ENCODE results near the gene STIM2.

The STIM2 gene

DNA sequence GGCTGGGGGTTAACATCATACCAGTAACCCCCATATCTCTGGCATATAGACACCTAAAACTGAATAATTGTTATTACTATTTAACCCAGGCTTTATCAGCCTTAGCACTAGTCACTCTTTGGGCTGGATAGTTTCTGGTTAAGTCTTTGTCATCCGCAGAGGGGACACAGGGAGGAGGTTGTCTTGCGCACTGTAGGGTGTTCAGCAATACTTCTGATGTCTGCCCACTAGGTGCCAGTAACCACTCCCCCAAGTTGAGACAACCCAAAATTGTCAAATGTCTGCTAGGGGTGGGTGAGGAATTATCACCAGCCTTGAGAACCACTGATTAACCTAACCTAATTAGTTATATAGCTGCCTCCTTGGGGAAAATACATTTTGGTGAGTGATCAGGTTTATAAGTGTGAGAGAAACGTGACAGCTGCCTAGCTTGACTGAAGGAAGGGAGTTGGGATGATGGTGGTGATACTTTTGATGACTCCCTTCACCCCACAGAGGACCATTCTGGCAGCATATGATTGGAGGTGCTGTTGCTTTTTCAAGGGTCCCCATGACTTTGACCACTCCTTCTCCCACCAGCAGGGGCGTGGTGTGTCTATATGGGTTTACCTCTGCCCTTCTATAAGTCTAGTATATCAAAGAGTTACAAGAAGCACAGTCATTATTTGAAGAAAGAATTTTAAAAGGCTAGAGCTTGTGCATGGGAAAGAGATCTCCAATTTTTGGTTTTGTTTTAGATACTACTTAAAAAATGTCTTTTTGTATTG lies 140.9 kb downstream of the STIM2 start:
- no peak for TF ChIP-seq EZH2 (IDR thresholded peaks at IDR 0.05; ENCODE audit: borderline replicate concordance, low read depth, low read length, severe bottlenecking)
- H3K27ac ChIP-seq (ENCODE audit: low read length): no peak overlapping the region
- DNase-seq (no peak), ATAC-seq (ENCODE audit: insufficient read depth, low read depth) (no peak; the same call in 2 of the 3 replicates)
- no peaks in the 10 kb centered on the region for H3K27me3 ChIP-seq (ENCODE audit: insufficient read depth, low read length, poor library complexity)
- H3K4me3 ChIP-seq (ENCODE audit: low read depth in 1 of 2, low read length in 2 of 2): no peak overlapping the region
- H3K9me3 ChIP-seq (ENCODE audit: insufficient read depth, low read length, severe bottlenecking): no peaks in the 10 kb centered on the region
- H3K36me3 ChIP-seq (ENCODE audit: insufficient read depth, low read length): peaks cover 18% of the 10 kb centered on the region; the same call in 1 of the 2 replicates
- no peaks in the 10 kb centered on the region for H3K79me2 ChIP-seq (ENCODE audit: insufficient read depth, low read length)
- H3K9ac ChIP-seq (ENCODE audit: low read depth, low read length): no peak overlapping the region
- no peaks in the 10 kb centered on the region for H4K20me1 ChIP-seq (ENCODE audit: insufficient read depth, low read length)
- H2AFZ ChIP-seq (ENCODE audit: low read depth, low read length): no peak overlapping the region
- no peaks in the 10 kb centered on the region for H3K4me1 ChIP-seq (ENCODE audit: insufficient read depth, low read length)
- no peak overlapping the region for H3K4me2 ChIP-seq (ENCODE audit: insufficient read depth, low read length)

DNA sequence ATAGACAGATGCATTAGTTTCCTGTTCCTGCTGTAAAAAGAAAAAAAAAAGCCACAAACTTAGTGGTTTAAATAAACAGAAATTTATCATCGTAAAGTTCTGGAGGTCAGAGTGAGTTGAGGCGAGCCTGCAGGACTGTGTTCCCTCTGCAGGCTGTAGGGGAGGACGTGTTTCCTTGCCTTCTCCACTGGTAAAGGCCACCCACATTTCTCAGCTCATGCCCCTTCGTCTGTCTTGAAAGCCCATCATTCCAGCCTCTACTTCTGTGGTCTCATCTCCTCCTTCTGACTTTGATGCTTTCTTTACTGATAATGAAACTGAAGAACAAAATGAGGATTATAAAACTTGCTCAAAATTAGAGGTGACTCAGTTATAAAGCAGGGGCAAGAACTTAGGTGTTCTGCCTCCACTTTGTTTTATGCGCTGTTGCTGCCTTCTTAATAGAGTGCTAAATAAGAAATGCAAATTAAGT lies 143.0 kb downstream of the STIM2 start:
- TF ChIP-seq EZH2 (IDR thresholded peaks at IDR 0.05; ENCODE audit: borderline replicate concordance, low read depth, low read length, severe bottlenecking): no peak
- TF ChIP-seq, protein P1, sequence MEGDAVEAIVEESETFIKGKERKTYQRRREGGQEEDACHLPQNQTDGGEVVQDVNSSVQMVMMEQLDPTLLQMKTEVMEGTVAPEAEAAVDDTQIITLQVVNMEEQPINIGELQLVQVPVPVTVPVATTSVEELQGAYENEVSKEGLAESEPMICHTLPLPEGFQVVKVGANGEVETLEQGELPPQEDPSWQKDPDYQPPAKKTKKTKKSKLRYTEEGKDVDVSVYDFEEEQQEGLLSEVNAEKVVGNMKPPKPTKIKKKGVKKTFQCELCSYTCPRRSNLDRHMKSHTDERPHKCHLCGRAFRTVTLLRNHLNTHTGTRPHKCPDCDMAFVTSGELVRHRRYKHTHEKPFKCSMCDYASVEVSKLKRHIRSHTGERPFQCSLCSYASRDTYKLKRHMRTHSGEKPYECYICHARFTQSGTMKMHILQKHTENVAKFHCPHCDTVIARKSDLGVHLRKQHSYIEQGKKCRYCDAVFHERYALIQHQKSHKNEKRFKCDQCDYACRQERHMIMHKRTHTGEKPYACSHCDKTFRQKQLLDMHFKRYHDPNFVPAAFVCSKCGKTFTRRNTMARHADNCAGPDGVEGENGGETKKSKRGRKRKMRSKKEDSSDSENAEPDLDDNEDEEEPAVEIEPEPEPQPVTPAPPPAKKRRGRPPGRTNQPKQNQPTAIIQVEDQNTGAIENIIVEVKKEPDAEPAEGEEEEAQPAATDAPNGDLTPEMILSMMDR (IDR thresholded peaks at IDR 0.05; ENCODE audit: borderline replicate concordance, extremely low read depth, low read length, poor library complexity, severe bottlenecking): no peak
- Histone ChIP-seq H3K9me3 (ENCODE audit: insufficient read depth, low read length, severe bottlenecking) (no peaks in the 10 kb centered on the region), H3K4me3 (ENCODE audit: low read depth in 1 of 2, low read length in 2 of 2) (no peak overlapping the region), H4K20me1 (ENCODE audit: insufficient read depth, low read length) (no peaks in the 10 kb centered on the region), H3K9ac (ENCODE audit: low read depth, low read length) (no peak overlapping the region), H3K27ac (ENCODE audit: low read length) (no peak overlapping the region), H3K4me2 (ENCODE audit: insufficient read depth, low read length) (no peak overlapping the region), H3K36me3 (ENCODE audit: insufficient read depth, low read length) (peaks cover 20% of the 10 kb centered on the region), H3K27me3 (ENCODE audit: insufficient read depth, low read length, poor library complexity) (no peaks in the 10 kb centered on the region), H2AFZ (ENCODE audit: low read depth, low read length) (no peak overlapping the region), H3K79me2 (ENCODE audit: insufficient read depth, low read length) (no peaks in the 10 kb centered on the region), H3K4me1 (ENCODE audit: insufficient read depth, low read length) (no peaks in the 10 kb centered on the region)
- no peak for DNase-seq
- peak; percentile 17; the same call in 1 of the 3 replicates for ATAC-seq (ENCODE audit: insufficient read depth, low read depth)

DNA sequence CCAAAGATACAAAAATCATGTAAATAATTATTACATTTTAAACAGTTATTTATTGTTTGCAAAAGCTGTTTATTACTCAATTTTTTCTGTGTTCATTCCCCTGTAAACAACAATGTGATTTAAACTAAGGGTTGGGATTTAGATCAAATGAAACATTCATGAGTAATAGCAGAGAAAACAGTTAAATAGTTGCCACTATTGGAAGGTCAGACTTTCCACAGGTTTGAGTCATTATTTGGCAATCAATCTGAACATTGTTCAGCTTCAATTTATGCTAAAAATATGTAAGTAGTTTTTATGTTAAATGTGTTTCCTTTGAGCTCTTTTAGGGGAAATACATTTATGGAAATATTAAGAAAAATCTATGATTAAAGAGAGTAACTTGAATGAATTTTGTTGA lies 144.9 kb downstream of the STIM2 start:
- peaks cover 29% of the 10 kb centered on the region for H3K36me3 ChIP-seq (ENCODE audit: insufficient read depth, low read length)
- no peak overlapping the region for H3K27ac ChIP-seq (ENCODE audit: low read length)
- H3K79me2 ChIP-seq (ENCODE audit: insufficient read depth, low read length): no peaks in the 10 kb centered on the region
- no peak overlapping the region for H3K4me2 ChIP-seq (ENCODE audit: insufficient read depth, low read length)
- ATAC-seq (ENCODE audit: insufficient read depth, low read depth) (no peak), DNase-seq (no peak)
- no peaks in the 10 kb centered on the region for H3K9me3 ChIP-seq (ENCODE audit: insufficient read depth, low read length, severe bottlenecking)
- no peaks in the 10 kb centered on the region for H4K20me1 ChIP-seq (ENCODE audit: insufficient read depth, low read length)
- H3K4me1 ChIP-seq (ENCODE audit: insufficient read depth, low read length): no peaks in the 10 kb centered on the region
- H3K9ac ChIP-seq (ENCODE audit: low read depth, low read length): no peak overlapping the region
- H2AFZ ChIP-seq (ENCODE audit: low read depth, low read length): no peak overlapping the region
- no peak for TF ChIP-seq EZH2 (IDR thresholded peaks at IDR 0.05; ENCODE audit: borderline replicate concordance, low read depth, low read length, severe bottlenecking)
- TF ChIP-seq, protein P1 (IDR thresholded peaks at IDR 0.05; ENCODE audit: borderline replicate concordance, extremely low read depth, low read length, poor library complexity, severe bottlenecking): no peak
- no peaks in the 10 kb centered on the region for H3K27me3 ChIP-seq (ENCODE audit: insufficient read depth, low read length, poor library complexity)
- no peak overlapping the region for H3K4me3 ChIP-seq (ENCODE audit: low read depth in 1 of 2, low read length in 2 of 2)

DNA sequence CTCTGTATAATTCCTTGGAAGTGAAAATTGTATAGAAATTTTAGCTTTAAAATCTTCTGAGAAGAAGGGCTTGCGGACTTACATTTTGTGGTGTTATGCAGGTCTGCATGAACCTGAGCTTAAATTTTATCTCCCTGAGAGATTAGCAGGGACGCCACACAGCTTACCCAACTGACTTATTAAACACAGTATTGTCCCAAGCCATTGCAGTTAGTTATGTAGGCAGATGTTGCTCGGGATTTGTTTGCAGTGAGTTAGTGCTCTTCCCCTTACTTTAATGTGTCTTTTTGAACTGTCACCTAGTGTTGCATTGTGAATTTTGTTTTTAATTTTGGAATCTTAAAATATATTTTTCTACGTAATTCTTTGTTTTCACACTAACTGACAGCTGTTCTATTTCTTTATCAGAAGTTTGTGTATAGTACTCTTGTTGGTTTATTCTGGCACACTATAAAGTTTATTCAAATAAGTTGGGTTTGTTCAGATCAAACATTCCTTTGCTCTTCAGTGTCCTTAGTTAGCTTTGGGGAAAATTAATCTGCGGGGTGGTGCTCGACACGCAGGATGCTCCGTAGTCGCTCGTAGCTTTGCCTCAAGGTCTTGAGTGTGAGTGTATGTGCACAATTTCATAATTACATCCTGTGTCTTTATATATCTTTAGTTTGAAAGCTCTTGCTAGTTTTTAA lies 145.4 kb downstream of the STIM2 start:
- Histone ChIP-seq H3K4me1 (ENCODE audit: insufficient read depth, low read length) (no peaks in the 10 kb centered on the region), H3K4me2 (ENCODE audit: insufficient read depth, low read length) (no peak overlapping the region)

More for the DNA sequence above, 145.4 kb downstream of the STIM2 start:
- DNase-seq: no peak
- TF ChIP-seq, protein P1 (IDR thresholded peaks at IDR 0.05; ENCODE audit: borderline replicate concordance, extremely low read depth, low read length, poor library complexity, severe bottlenecking): no peak
- TF ChIP-seq EZH2 (IDR thresholded peaks at IDR 0.05; ENCODE audit: borderline replicate concordance, low read depth, low read length, severe bottlenecking): no peak
- Histone ChIP-seq H3K9ac (ENCODE audit: low read depth, low read length) (no peak overlapping the region), H3K79me2 (ENCODE audit: insufficient read depth, low read length) (no peaks in the 10 kb centered on the region), H3K36me3 (ENCODE audit: insufficient read depth, low read length) (peaks cover 29% of the 10 kb centered on the region), H3K27me3 (ENCODE audit: insufficient read depth, low read length, poor library complexity) (no peaks in the 10 kb centered on the region), H4K20me1 (ENCODE audit: insufficient read depth, low read length) (no peaks in the 10 kb centered on the region), H3K9me3 (ENCODE audit: insufficient read depth, low read length, severe bottlenecking) (no peaks in the 10 kb centered on the region), H3K27ac (ENCODE audit: low read length) (no peak overlapping the region), H2AFZ (ENCODE audit: low read depth, low read length) (no peak overlapping the region), H3K4me3 (ENCODE audit: low read depth in 1 of 2, low read length in 2 of 2) (no peak overlapping the region)
- ATAC-seq (ENCODE audit: insufficient read depth, low read depth): no peak

All from DND-41 (cell line).